ENCODE results near the gene EIF3M.

The EIF3M gene

DNA sequence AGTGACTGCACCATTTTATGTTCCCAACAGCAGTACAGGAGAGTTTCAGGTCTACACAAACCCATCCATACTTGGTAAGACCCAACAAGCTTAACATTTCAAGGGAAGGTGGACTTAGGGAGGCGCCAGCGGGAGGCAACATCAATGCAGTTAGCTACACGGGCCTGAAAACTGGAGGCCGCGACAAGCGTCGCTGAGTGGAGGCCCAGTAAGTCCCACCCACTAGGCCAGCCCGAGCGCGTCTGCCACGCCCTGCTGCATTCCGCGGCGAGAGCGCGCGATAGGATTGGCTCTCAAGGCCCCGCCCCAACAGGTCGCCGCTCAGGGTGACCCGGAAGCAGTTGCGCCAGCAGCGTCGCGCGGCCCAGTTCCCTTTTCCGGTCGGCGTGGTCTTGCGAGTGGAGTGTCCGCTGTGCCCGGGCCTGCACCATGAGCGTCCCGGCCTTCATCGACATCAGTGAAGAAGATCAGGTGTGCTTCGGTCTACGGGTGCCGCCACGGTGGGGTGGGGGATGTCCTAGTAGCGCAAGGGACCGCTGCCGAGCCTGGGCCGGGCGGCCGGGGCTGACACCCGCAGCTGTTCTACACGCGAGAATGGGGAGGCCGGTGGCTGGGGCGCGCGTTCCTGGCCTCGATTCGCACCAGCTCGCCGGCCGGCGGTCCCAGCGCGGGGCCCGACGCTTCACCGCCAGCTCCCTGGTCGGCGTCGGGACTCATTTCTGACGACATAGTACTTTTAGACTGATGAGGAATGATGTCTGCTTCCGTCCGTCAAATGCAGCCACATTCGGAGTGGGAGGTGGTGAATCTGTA is at the start of gene EIF3M:
TSS of gene EIF3M (plus strand) at position 373 of the 813 bp plus-strand sequence. CDS start at position 430, 57 bp downstream.
- peak within 1 kb of the TSS; percentile 91 for H3K4me3 ChIP-seq (ENCODE audit: low read depth, low read length)

DNA sequence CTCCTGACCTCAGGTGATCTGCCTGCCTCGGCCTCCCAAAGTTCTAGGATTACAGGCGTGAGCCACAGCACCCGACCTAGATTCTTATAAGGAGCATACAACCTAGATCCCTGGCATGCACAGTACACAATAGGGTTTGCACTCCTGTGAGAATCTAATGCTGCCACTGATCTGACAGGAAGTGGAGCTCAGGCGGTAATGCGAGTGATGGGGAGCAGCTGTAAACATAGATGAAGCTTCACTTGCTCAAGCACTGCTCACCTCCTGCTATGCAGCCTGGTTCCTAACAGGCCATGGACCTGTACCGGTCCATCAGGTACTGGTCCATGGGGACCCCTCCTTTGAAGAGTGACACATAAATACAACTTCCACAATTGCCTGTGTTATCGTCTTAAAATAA is 44.8 kb upstream of the EIF3M start:
- no peak overlapping the region for H3K4me3 ChIP-seq (ENCODE audit: low read depth, low read length)

DNA sequence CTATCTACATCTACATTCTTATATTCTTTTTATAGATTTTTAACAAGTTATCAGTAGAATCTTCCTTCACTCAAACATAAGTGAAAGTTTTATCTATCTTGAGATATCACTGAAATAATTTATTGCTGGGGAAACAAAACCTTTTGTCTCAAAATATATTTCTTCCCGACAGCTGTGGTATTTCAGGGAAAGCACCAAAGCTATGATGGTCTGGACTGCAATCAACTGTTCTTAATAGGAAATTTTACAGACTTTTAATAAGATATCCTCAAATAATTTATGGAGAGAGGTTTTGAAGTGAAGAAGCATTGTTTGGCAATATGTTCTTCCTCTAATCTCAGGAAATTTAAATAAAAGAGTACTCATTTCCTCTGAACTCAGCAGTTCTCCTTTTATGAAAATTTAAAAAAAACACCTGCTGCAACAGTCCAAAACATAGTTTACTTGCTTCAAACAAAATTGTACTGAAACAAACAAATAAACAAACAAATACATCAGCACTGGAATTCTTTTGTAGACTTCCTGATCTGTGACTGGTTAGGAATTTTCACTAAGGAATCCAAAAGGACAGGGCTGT is 33.9 kb upstream of the EIF3M start:
- H3K4me3 ChIP-seq (ENCODE audit: low read depth, low read length): no peak overlapping the region

DNA sequence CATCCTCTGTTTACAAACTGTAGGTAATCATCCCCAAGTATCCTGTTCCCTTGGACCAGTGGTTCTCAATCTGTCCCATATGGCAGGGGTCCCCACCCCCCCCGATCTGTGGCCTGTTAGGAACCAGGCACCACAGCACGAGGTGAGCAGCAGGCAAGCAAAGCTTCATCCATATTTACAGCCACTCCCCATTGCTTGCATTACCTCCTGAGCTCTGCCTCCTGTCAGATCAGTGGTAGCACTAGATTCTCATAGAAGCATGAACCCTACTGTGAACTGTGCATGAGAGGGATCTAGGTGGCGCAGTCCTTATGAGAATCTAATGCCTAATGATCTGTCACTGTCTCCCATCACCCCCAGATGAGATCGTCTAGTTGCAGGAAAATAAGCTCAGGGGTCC is 33.4 kb upstream of the EIF3M start:
- H3K4me3 ChIP-seq (ENCODE audit: low read depth, low read length): no peak overlapping the region

DNA sequence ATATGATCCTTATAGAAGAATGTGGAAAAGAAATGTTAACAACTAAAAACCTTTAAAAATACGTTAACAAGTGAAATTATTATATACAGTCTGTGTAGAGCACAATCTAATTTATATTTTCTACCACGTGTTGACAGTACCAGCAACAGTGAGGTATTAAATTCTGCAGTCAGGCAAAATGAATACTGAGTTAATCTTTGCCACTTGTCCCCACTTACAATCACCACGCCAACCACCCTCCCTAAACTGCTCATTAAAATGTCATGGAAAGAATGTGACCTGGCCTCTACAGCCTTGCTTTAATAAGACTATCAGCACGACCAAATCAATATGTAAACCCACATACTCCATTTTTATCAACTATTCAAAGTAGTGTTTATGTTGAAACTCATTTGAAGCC is 28.5 kb upstream of the EIF3M start:
- H3K4me3 ChIP-seq (ENCODE audit: low read depth, low read length): no peak overlapping the region

DNA sequence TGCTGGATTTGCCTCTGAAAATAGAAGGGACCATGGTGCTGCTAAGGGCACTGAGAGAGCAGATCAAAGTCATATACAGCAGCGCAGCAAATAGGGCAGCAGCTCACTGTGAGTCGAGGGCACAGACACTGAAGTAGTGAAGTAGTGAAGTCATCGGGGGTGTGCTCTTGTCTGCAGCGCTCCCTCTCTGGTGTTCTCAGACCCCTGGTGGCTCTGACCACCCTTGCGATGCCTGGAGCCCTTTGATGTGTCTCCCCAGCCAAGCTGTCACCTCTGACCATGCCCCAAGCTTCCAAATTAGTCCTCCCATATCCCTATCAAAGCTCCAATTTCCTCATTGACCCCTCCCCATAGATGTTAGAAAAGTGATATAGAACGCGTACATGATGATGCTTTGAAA is 27.7 kb upstream of the EIF3M start:
- H3K4me3 ChIP-seq (ENCODE audit: low read depth, low read length): no peak overlapping the region

DNA sequence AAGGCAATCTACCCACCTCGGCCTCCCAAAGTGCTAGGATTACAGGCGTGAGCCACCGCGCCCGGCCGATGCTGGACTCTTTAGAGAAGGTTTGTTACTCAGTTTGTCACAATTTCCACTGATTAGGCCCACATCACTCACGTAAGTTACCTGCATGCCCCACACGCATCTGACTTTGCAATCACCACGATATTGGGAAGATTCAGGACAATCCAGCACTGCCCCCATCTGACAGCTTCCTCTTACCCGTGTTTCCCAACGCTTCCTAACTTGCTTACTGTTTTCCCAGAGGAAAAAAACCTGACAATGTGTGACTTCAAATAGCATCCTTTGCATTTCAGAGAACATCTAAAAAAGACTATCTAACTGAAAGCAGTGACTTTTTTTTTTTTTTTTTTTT is 21.8 kb upstream of the EIF3M start:
- H3K4me3 ChIP-seq (ENCODE audit: low read depth, low read length): no peak overlapping the region

DNA sequence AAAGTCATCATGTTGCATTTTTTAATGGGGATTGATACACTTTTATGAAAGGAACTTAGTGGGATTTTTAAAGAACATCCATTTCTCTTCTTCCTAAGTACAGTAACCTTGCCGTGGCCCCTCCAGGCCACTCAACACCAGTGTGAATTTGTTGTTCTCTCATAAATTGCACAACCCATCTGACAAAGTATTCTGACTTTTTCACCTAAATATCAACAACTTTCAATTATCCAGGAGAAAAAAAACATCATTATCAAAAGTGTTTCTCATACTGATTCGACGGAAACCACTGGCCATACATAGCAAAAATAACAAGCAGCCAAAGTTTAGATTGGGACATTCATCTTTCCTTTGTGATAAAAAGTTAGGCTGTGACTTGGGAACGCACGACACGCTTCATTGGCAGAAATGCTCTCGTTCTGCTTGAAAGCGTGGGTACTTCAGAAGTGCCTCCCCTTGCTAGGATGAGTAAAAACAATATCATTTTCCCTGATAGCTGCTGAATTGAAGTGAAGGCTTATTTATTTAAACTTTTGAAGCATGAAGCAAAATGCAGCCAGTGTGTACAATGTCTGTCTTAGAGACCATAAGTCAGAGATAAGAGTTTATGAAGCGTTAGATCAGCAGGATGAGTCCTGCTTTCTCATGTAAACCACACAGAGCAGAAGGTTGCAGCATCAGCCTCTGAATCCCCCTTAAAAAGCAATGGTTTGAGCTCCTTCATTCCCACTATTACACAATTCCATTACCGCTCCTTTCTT is 20.6 kb upstream of the EIF3M start:
- H3K4me3 ChIP-seq (ENCODE audit: low read depth, low read length): no peak overlapping the region

DNA sequence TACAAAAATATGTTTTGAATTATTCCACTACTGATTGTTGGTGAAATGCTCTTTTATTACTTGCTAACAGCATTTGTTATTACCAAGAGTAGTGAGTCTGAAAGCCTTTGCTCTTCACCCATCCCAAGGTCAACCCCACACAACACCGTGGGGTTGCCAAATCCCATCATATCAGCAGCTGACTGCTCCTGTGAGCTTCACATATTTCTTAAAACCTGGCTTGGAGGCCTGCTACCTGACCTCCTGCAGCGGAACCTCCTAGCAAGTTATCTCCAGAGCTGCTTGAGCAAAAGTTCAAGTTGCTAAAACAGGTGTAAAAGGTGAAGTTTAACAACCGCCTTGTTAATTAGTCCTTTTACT is 20.1 kb upstream of the EIF3M start:
- no peak overlapping the region for H3K4me3 ChIP-seq (ENCODE audit: low read depth, low read length)

DNA sequence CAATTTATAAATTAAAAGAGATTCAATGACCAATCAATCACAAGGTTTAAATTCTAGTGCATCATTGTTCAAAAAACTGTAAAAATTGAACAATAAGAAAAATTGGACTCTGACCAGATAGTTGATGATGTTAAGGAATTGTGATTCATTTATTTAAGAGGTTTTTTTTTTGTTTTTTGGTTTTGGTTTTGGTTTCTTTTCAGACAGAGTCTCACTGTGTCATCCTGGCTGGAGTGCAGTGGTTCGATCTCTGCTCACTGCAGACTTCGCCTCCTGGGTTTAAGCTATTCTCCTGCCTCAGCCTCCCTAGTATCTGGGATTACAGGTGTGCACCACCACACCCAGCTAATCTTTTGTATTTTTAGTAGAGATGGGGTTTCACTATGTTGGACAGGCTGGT is 17.1 kb upstream of the EIF3M start:
- no peak overlapping the region for H3K4me3 ChIP-seq (ENCODE audit: low read depth, low read length)

DNA sequence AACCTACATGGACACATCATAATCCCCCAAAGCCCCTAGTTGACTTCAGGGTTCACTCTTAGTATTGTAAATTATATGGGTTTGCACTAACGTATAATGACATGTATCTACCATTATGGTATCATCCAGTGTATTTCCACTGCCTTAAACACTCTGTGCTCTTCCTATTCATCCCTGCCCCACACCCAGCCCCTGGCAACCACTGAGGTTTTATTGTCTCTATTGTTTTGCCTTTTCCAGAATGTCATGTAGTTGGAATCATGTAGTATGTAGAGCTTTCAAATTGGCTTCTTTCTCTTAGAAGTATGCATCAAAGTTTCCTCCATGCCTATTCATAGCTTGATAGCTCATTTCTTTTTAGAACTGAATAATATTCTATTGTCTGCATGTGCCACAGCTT is 16.5 kb upstream of the EIF3M start:
- H3K4me3 ChIP-seq (ENCODE audit: low read depth, low read length): no peak overlapping the region

DNA sequence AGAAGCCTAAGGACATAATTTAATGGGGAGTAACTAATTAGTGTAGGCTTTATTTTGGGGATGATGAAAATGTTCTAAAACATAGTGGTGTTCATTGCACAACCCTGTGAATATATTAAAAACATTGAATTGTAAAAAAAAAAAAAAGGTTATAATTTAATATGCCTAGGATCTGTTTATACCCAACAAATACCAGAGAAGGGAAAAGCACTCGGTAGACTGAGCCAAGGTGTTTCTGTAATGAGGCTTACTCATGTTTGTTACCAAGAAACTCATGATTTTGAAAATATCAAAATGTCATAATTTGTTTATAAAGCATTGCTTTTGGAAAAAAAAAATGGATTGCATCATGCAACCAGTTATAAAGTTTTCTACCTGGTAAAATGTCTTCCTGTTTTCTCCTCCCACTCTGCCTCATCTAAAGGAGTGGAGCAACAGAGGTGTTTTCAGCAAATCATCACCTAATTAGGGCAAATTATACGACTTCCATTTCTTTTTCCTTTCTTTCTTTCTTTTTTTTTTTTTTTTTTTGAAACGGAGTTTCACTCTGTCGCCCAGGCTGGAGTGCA is 14.2 kb upstream of the EIF3M start:
- H3K4me3 ChIP-seq (ENCODE audit: low read depth, low read length): no peak overlapping the region

DNA sequence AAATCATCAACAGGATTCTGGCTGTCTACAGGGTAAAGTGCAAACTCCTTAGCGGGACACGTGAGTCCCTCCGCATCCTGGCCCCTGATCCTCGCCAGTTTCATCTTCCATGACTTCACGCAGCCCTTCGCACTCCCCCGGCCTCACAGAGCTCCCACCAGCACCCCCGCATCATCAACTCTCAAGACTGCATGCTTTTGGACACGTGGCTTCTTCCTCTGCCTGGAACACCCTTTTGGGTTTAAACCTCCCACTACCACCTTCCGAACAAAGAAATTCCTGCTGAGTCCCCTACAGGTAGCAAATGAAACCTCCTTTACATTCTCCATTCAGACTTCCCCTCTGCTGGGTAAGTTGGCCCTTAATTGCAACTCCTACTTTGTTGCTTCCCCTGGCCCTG is 12.6 kb upstream of the EIF3M start:
- no peak overlapping the region for H3K4me3 ChIP-seq (ENCODE audit: low read depth, low read length)

DNA sequence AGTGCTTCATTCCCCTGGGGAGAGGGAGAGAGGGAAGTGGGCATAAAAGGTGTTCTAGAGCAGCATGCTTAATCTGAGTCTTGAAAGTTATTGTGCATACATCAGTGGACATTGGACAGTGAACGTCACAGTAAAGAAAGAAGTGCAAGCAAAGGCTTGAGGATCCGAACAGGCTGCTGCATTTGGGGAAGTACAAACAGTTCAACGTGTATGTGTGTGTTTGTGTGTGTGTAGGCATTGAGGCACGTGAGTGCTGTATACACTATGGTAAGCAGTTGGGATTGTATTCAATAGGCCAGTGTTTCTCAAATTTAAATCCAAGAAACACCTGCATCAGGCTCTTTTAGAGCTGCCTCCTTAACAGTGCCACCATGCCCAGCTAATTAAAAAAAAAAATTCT is 10.4 kb upstream of the EIF3M start:
- H3K4me3 ChIP-seq (ENCODE audit: low read depth, low read length): no peak overlapping the region

DNA sequence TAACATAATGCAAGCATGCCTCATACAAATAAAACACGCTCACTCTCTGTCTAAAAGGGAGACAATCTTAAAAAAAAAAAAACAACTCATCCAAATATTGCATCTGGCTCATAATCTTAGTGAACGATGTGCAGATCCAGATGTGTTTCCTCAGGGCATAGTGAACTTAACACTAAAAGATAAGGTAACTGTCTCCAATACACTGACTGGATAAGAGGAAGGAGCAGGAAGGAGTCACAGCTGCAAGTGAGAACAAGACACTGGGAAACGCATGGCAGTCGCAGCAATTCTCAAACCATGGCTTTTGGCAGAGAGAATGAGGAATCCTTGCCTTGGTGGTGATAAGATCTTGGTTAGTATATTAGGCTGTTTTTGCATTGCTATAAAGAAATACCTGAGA is 9.2 kb upstream of the EIF3M start:
- H3K4me3 ChIP-seq (ENCODE audit: low read depth, low read length): no peak overlapping the region

DNA sequence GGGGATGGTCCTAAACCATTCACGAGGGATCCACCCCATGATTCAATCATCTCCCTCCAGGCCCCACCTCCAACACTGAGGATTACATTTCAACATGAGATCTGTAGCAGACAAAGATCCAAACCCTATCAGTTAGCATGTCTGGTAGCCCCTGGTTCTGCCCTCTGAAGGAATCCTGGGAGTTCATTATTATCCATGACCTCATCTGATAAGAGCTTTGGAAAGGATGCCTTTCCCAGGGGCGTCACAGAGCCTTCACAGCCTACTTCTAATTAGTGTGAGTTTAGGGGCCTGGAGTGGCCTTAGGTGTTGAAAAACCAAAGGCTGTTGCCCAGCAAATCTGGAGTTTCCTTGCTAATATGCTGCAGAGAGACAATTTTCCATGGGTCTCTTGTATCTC is 8.6 kb upstream of the EIF3M start:
- no peak overlapping the region for H3K4me3 ChIP-seq (ENCODE audit: low read depth, low read length)

DNA sequence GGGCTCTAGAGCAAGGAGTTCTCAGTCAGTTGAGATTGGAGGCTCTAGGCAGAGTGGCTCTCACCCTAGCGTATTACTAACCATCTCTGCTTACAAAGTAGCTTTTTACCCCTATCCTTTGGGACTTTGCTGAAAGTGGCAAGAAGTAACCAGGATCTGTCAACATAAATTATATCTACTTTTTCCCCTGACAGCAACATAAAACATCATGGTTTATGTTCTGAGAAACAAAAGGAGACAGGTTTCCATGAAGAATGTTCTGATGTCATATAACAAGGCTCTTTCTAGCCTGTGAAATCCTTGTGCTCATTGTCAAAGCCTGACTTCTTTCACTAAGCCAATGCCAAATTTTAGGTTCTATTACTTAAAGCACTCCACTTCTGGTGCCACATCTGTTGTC is 7.2 kb upstream of the EIF3M start:
- no peak overlapping the region for H3K4me3 ChIP-seq (ENCODE audit: low read depth, low read length)

DNA sequence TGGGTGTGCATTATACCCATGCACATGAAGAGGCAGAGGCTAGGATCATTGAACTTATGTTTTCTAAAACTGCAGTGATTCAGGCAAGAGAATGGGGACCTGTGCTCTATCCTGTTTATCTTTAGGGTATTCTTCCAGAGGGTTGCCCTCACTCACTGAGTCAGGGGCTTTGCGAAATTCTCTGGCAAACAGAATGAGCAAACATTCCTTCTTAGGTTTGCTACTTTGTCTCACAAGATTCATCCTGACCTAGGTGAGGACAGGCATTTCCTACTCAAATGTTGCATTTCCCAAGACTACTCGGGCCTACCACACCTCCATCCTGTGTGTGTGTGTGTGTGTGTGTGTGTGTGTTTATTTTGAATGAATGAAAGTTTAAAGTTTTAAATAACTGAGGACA is 2.7 kb upstream of the EIF3M start:
- no peak overlapping the region for H3K4me3 ChIP-seq (ENCODE audit: low read depth, low read length)

DNA sequence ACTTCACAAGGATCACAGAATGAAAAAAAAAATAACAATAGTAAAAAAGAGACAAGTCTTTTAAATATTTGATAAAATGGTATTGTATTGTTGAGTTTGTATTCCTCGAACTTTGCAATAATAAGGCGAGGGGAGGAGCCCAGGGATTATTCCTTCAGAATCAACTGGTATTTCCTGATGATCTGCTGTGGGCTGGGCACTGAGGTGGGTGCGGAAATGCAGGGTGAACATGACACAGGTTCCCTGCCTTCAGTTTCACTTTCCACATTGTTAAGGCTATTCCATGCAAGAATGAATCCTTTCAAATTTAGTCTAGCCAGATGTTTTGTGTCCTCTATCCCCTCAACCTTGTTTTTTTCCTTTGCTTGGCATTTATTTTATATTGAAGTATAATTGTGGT is 2.1 kb upstream of the EIF3M start:
- no peak overlapping the region for H3K4me3 ChIP-seq (ENCODE audit: low read depth, low read length)

DNA sequence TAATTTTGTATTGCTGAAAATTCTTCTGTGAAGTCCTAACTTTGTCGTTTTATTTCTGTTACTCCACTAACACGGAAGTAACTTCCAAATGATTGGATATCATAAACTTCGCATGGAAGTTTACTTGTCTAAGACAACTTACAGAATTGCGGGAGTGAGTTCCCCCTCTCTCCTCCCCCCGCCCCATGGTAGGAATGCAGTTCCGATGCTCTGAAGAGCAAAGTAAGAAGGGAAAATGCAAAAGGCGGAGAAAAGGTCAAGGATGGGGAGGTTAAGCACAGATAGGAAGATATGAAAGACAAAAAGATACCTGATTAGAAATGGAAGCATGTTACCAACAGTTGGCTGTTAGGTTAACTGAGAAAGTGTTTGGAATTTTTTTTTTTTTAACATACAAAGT is 1.3 kb downstream of the EIF3M start:
- peak overlapping the region; percentile 91 for H3K4me3 ChIP-seq (ENCODE audit: low read depth, low read length)

DNA sequence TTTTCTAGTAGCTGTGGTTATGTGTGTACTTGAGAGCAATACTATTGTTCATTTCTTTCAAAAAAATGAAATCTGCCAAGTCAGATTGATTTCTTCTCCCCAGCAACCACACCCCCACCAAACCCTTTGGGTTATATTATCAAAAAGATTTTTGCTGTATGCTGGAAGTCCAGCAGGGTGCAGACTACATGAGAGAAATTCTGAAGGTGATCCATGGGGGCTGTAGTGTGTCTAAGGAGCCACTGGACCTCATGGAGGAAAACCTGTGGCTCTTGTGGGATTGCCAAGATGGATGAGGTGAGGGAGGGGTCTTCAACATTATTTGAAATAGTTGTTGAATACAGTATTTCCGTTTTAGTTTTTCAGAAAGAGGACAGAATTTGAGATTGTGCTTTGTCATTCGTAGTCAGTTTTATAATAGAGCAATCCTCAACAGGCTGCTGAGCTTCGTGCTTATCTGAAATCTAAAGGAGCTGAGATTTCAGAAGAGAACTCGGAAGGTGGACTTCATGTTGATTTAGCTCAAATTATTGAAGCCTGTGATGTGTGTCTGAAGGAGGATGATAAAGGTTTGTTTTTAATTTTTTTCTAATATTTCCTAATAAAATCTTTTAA is 3.1 kb downstream of the EIF3M start:
- H3K4me3 ChIP-seq (ENCODE audit: low read depth, low read length): no peak overlapping the region
